Stimulated activated CD8-positive, alpha-beta memory T cell treated with anti-CD3 and anti-CD28 coated beads, Interleukin-12 subunit alpha, Interleukin-12 subunit beta, amount 100 ng/mL, for 1 hour (primary cell): ENCODE data around the gene DCP1A.
A peak's percentile ranks its signal among the peaks of the same experiment; 100 is the strongest.
"Not testable (repeated sequence)": the region's sequence is repeated elsewhere in the genome, so short reads cannot be mapped to it uniquely, and the experiment has no call there.

ENCODE experiments used
- DNase-seq: peaks from one replicate; pipeline ENCODE4 v3.0.0-alpha.2; 2020; ENCODE audit warnings: low read depth

The DCP1A gene

DNA sequence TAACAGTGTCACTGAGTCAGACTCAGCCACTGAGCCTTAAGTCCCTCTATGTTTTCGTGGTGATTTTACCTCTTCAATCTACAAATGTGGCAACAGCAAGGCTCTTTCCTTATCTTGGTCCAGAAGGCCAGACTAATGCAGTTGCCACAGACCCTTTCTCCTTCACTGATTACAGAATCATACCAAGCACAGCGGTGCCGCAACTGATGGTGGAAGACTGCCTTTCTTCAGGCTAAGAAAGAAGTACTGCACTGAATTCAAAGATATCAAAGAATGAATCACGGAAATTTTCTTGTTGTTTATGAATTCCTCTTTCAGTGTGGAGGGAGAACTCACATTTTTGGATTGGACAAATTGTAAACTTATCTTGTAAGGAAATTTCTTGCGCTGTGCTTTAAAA is 18.6 kb downstream of the DCP1A start:
- DNase-seq: no peak

DNA sequence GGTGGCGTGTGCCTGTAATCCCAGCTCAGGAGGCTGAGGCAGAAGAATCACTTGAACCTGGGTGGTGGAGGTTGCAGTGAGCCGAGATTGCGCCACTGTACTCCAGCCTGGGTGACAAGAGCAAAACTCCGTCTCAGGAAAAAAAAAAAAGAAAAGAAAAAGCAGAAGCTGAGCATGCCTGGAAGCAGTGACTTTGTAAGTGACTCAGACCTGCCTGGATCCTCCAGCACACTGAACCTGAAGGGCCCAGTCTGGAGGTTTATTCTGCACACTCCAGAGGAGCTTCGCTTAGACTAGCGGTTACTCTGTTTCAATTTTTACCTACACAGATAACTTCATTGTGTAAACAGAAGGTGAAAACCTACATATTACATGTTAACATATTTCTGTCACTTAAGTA is 19.4 kb downstream of the DCP1A start:
- DNase-seq: not testable (repeated sequence)

DNA sequence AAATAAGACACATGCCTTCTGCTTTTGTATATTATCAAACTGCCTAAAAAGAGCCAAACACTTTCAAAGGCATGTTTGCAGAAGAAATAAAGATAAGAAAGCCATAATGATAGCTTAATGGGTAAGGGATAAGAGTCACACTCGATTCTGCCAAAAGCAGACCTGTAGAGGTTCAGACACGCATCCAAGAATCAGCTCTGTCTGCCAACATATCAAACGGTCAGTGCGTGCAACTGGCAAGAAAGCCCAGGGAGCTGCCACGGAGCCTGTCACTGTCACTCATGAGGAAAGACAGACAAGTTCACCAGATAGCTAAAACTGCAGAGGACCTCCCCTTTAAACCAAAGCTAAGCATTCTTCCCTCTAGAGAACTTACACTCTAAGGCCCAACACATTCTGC is 23.2 kb downstream of the DCP1A start:
- DNase-seq: no peak

DNA sequence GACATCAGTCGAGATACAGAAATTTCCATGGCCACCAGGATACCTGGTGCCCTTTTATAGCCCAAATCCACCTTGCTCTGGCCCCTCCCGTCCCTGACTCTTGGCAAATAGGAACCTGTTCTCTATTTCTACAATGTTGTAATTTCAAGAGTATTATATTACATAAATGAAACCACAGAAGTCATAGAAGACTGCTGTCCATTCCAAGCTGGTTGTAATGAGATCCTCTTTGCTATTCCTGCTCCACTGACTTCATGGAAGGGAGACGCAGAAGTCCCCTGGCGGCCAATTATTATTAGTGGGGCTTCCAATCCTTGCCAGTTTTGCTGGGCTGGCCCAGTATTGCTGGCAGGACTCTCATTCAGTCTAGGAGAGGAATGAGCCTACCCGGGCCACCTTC is 26.6 kb downstream of the DCP1A start:
- DNase-seq: no peak

DNA sequence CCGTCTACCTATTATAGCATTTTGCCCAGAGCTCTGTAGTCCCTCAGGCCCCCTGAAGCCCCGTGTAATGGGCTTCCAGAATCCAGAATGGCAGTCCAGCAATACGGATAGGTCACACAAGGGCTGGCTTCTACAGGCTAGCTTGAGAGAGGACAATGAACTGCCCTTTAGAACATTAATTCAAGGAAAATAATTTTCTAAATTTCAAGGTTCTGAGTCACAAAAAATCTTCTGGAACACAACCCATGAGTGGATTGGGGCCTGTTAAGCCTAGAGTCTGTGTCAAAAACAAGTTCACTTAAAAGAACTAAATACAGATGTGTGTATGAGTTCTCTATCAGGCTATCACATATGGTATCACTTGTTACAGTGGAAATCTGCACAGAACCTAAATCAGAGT is 28.8 kb downstream of the DCP1A start:
- no peak for DNase-seq

DNA sequence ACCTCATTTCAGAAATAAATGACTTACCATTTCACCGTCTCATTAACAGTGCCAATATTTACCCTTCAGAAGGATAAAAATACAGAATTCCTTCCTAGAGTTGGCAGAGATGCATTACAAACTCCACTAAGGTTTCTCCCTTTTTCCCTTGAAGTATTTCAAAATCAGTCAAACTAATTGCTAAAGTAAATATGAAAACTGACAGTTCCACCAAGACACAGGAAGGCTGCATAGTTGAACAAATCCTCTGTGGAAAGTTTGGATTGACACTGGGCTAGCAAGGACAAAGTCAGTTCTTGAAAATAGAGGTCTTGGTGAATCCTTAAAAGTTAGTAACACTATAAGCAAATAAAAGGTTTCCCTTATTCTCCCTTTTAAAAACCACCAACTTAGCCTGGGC is 34.5 kb downstream of the DCP1A start:
- no peak for DNase-seq

DNA sequence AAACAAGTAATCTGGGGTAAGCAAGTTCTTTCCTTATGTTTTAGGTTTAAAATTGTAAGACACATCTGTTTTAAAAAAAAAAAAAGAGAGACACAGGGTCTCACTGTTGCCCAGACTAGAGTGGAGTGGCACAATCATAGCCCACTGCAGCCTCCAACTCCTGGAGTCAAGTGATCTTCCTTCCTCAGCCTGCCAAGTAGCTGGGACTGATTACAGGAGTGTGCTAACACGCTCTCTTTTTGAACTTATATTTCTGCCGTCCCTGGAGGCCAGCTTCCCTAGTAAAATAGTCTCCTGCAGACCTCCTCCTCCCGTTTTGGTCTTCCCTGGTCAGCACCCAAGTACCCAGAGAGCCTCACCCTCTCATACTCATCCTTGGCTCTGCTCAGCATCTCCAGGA is 35.5 kb downstream of the DCP1A start:
- no peak for DNase-seq

DNA sequence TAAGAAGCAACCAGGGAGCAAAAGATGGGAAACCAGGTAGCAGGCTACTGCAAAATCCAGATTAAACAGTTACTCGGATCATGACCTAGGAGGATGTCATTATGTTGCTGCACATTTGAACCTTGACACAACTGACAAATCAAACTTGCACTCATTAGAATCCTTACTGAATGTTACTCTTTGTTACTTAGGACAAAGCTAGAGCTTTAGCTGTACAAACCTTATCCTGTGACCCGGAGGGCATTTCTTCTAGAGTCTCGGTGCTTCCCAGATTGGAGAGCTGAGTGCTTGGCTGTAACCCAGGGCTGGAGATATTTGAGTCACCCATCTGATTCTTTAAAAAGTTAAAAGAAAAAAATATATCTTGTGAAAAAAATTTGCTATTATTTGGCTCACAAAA is 43.4 kb downstream of the DCP1A start:
- DNase-seq: no peak

DNA sequence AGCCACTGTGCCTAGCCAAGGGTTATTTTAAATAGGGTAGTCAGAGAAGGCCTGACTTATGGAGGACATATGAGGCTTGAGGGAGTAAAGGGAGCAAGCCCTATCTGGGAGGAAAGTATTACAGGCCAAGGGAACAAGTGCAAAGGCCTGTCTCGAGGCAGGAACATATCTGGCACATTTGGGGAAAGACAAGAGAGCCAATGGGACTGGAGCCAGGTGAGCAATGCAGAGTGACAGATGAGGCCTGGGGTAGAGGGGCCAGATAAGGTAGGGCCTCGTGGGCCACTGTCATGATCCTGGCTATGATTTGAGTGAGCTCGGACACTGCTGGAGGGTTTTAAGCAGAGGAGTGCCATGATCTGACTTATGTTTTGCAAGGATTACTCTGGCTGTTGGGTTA is 43.8 kb downstream of the DCP1A start:
- DNase-seq: no peak

DNA sequence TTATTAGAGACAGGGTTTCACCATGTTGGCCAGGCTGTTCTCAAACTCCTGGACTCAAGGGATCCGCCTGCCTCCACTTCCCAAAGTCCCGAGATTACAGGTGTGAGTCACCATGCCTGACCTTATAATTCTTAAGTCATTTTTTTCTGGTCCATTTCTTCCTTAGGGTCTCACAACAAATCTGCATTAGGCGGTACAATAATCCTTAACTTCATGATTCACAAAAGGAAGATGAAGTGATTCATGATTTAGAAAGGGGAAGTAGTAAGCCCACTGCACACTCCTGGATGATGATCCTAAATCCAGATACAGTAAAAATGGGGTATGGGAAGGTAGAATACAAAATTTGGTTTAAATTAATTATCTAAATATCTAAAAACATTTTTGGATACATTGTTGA is 46.5 kb downstream of the DCP1A start:
- no peak for DNase-seq

DNA sequence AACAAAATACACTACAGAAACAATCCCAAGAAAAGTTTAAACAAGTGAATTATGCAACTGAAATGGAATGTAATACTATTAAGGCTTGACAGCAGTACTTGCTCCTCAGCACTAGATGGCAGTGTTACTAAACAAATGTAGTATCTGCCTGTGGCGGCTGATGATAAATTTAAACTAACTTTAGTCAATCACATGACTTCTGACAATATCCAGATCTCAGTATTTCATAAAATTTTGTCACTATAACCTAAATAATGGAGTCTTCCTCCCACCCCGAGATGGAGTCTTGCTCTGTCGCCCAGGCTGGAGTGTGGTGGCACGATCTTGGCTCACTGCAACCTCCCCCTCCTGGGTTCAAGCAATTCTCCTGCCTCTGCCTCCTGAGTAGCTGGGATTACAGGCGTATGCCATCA is 47.7 kb downstream of the DCP1A start:
- DNase-seq: peak; percentile 2

DNA sequence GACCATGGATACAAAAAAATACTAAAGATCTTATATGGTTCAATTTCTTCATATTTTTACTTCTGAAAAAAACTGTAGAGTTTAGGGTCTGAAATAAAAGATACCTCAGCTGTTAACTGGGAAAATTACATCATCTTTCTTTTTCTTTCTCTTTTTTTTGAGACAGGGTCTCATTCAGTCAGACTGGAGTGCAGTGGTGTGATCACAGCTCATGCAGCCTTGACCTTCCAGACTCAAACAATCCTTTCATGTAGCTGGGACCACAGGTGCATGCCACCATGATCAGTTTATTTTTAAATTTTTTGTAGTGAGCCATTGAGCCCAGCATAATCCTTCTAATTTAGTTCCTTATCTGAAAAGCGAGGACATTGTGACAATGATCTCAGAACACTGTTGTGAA is 51.9 kb downstream of the DCP1A start:
- DNase-seq: no peak

DNA sequence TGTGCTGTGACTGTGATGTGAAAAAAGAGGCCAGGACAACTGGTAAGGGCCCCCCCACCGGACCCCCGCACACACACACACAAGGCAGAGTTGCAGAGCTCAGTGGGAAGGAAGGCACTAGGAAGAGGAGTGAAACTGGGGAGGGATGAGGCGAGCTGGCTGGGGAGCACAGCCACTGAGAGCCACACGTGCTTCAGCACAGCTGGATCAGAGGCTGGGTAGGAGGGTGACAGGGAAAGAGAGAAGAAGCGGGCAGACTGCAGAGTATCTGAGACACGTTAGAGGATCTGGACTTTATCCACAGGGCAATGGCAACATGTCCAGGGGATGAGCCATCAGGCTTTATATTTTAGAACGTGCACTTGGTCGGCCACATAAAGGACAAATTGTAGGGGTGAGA is 53.5 kb downstream of the DCP1A start:
- no peak for DNase-seq

DNA sequence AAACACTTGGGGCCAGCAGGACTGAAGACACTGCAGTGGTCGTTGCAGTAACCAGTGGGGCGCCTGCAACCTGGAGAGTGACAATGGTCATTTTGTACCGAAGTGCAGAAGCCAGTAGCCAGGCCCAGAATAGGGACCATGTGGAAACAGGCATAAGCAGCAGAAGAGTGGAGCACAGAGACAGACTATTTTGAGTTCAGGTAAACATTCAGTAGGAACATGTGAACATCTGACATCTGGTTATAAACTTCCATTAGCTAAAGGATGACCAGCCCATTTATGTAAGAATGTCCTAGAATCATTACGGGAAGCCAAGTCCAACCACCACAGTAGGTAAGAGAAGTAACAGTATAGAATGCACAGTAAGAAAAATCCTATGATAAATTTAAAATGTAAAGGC is 59.1 kb downstream of the DCP1A start:
- DNase-seq: no peak

DNA sequence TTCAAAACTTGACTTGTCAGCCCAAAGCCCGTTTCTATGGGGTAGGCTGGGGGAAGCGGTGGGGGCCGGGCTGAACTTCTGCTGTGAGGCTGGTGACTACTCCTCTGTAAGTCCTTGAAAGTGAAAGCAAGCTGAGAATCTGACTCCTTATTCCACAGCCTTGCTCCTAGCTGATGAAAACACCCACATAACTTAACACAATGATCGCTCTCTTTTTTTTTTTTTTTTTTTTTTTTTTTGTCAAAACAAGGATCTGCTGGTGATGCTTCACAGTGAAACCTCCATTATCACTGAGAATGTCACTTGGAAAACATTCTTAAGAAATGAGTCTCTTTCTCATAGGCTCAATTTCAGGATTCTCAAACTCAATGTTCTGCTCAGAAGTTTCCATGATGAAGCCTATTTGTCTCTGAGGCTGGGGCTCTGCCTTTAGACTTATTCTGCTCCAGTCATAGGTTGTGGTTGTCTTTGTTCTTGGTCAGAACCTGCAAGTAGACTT is 60.2 kb downstream of the DCP1A start:
- DNase-seq: no peak

DNA sequence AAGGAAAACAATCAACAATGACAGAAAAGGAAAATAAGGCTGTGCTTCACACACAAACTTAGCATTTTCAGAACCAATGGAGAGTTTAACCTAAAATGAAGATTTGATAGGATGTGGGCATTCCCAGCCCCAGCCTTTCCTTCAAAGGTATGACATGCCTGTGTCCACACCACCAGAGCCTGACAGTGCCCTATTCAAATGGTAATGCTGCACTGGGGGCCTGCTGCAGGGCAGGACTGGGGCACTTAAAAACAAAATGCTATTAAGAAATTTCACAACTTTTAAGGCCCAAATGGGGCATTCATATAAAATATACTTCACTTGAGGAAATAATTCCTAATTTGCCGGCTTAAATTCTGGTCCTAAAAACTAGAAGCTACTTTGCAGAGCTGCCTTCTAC is 60.6 kb downstream of the DCP1A start:
- DNase-seq: no peak

DNA sequence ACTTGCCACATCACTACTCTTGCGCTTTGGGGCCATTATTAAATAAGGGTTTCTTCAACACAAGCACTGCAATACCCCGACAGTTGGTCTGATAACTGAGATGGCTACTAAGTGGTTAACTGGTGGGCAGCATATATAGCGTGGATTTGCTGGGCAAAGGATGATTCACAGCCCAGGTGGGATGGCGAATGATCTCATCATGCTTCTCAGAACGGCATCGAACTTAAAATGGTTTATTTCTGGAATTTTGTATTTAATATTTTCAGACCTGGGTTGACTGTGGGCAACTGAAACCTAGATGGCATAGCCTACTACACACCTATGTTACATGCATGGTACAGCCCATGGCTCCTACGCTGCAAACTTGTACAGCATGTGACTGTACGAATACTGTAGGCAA is 64.8 kb downstream of the DCP1A start:
- DNase-seq: no peak

DNA sequence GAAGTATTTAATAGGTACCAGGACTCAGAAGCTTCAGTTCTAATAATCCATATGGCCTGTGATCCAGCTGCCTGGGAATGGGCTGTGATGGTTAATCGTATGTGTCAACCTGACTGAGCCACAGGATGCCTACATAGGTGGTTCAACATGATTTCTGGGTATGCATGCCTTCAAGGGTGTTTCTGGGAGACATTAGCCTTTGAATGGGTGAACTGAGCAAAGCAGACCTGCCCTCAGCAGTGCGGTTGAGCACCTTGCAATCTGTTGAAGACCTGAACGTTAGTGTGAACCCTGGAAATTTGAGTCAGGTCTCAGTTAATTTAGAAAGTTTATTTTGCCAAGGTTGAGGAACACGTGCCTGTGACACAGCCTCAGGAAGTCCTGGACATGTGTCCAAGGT is 68.7 kb downstream of the DCP1A start:
- DNase-seq: no peak

DNA sequence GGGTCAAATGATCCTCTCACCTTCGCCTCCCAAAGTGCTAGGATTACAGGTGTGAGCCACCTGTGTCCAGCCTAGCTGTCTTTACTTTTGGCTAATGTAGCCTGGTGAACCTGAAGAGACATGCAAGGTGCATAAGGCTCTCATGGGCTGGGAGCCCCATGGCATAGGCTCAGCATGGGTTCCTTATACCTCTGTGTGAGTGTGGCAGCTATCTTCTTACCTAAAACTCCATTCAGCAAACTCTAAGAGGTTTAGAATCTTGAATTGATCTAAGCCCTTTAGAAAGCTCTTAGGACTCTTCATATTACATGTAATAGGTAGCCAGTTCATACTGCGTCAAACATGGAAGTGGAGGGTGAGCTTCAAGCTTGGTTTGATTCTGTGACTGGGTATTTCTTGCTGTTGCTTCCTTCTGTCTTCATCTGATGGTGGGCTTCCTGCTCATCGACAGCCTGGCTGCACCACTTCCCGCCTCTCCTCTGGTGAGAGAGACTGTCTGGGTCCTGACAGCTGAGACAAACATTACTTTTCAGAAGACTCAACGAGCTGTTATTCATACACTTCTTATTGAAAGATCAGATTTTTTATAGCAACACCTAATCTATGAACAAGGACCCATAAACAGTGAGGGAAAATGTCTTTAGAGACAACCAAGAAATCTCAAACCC is 72.3 kb downstream of the DCP1A start:
- no peak for DNase-seq

DNA sequence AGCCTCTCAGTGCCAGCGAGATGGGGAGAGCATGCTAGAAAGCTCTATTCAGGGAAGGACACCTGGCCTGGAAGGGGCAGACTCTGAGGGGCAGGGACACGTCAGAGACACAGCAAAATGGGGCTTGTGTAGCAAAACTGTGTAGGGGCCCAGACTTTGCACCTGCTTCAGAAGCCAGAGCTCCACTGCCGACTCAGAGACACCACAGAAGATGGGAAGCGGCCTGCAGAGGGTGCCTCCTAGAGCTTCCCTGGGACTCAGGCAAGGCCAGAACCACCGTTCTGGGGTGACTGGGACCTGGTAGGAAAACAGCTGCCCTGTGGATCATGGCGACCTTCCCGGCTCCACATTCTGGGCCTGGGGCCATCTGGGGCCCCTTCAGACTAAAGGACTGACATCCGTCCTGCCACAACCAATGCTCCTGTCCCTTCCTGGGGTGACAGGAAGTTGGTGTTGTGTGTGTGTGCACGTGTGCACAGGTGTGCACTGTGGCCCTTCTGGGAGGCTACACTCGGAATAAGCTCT is 74.1 kb downstream of the DCP1A start:
- no peak for DNase-seq

DNA sequence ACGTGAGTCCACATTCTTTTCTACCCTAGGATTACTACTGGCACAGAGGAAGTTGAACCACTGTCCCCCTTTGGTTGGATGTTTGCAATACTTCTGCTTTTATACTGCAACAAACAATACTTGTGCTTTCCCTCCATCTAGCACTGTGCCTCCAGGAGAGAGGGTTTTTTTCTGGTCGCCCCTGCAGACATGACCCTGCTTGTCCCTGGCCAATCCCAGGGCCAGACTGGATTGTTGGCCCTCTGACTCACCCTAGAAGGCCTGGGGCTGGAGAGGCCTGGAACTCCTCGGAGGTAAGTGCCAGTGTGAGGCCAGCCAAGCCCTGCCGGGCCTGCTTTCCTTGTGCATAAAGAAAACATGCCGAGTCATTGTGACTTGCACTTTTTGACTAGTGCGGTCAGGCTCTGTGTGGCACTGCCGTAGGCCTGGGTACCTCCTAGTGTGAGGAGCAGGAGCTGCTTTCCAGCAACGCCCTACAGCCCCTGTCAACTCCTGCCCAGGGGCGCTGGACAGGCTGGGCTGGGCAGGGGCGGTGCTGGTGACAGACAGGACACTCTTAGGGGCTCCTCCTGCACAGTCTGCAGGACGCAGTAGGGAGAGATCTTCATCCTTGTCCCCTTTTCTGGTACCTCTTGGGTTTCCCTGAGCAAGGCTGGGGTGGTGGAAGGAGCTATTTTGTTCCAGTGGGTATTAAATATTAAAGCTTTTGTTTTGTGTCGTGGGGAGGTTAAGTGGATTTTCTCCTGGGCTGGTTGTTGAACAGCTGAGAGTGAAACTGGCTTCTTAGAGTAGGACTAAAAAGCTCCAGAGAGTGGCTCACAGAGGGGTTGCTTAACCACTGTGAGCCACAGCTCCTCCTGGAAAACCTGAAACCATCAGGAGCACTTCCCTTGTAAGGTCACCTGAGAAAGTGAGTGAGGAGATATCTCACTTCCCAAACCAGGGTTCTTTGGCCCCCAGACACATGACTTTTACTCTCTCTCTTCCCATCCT is 77.2 kb downstream of the DCP1A start:
- DNase-seq: no peak

DNA sequence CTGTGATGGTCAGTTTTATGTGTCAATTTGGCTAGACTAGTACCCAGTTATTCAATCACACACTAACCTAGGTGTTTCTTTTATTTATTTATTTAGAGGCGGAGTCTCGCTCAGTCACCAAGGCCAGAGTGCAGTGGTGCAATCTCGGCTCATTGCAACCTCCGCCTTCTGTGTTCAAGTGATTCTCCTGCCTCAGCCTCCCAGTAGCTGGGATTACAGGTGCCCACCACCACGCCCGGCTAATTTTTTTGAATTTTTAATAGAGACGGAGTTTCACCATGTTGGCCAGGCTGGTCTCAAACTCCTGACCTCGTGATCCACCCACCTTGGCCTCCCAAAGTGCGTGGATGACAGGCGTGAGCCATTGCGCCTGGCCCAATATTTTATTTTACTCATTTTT is 78.2 kb downstream of the DCP1A start:
- DNase-seq: not testable (repeated sequence)

DNA sequence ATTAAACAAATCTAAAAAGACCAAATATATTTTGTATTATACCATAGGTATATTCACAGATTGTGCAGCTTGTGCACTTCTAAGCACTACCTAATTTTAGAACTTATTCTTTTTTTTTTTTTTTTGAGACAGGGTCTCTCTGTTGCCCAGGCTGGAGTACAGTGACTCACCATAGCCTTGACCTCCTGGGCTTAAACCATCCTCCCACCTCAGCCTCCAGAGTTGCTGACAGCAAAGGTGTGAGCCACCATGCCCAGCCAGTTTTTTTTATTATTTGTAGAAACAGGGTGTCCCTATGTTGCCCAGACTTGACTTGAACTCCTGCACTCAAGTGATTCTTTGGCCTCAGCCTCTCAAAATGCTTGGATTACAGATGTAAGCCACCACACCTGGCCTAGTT is 79.6 kb downstream of the DCP1A start:
- no peak for DNase-seq
